Liver (tissue), 9 donors: ENCODE results near the gene SPAG9. TPM values are rescaled to one million over a fixed set of nuclear protein-coding genes. Genes with fewer than 3 reads are reported as not detected.

ENCODE experiments used
- DNase-seq: peaks from one replicate; pipeline ENCODE4 v3.0.0-alpha.2; 2017; ENCODE audit warnings: low spot score
- H3K27ac ChIP-seq, 2 donors: one replicate each; pipeline ENCODE4 v1.7.0; 2013; ENCODE audit warnings: inconsistent platforms in 2 of 2, low read length in 2 of 2, control low read depth in 1 of 2, low read depth in 1 of 2, mild to moderate bottlenecking in 1 of 2
- H3K27me3 ChIP-seq, 4 donors: one replicate each; pipeline versions ENCODE4 v1.6.1 to v1.7.0; 2013; ENCODE audit warnings: low read length in 3 of 4, inconsistent platforms in 1 of 4, mild to moderate bottlenecking in 1 of 4, moderate library complexity in 1 of 4; ENCODE audit not compliant: control insufficient read depth in 4 of 4, insufficient read depth in 4 of 4
- H3K36me3 ChIP-seq, 4 donors: one replicate each; pipeline versions ENCODE4 v1.6.1 to v1.7.0; 2013; ENCODE audit warnings: low read length in 3 of 4, mild to moderate bottlenecking in 3 of 4, low read depth in 1 of 4, moderate library complexity in 1 of 4; ENCODE audit not compliant: control insufficient read depth in 4 of 4, insufficient read depth in 3 of 4
- H3K4me1 ChIP-seq, 4 donors: one replicate each; pipeline versions ENCODE4 v1.6.1 to v1.7.0; 2013; ENCODE audit warnings: low read length in 3 of 4, mild to moderate bottlenecking in 3 of 4, moderate library complexity in 1 of 4; ENCODE audit not compliant: control insufficient read depth in 4 of 4, insufficient read depth in 4 of 4
- H3K4me3 ChIP-seq, 3 donors: one replicate each; pipeline versions ENCODE4 v1.6.1 to v1.7.0; 2013; ENCODE audit warnings: low read length in 3 of 3, control low read depth in 1 of 3, low read depth in 1 of 3, mild to moderate bottlenecking in 1 of 3
- H3K9ac ChIP-seq, 2 donors: one replicate each; pipeline ENCODE4 v1.7.0; 2013; ENCODE audit warnings: low read length in 2 of 2, mild to moderate bottlenecking in 2 of 2, moderate library complexity in 2 of 2, control low read depth in 1 of 2, low read depth in 1 of 2
- H3K9me3 ChIP-seq, 4 donors: one replicate each; pipeline versions ENCODE4 v1.6.1 to v1.7.0; 2013; ENCODE audit warnings: low read length in 3 of 4; ENCODE audit not compliant: control insufficient read depth in 4 of 4
- EGR1 ChIP-seq, 2 donors: IDR thresholded peaks; 2 replicates each; pipeline ENCODE4 v1.6.1; 2016 to 2018; ENCODE audit warnings: antibody characterized with exemption in 2 of 2, low read depth in 2 of 2
- FOXA1 ChIP-seq: IDR thresholded peaks from 2 replicates; pipeline ENCODE4 v1.6.1; 2016; ENCODE audit warnings: antibody characterized with exemption
- FOXA2 ChIP-seq: IDR thresholded peaks from 2 replicates; pipeline ENCODE4 v1.6.1; 2016; ENCODE audit warnings: antibody characterized with exemption
- GABPA ChIP-seq, 2 donors: IDR thresholded peaks in 1 of 2; conservative IDR thresholded peaks in 1 of 2; 2 replicates each; pipeline ENCODE4 v1.6.1; 2016; ENCODE audit warnings: antibody characterized with exemption in 2 of 2, mild to moderate bottlenecking in 1 of 2, moderate library complexity in 1 of 2
- HNF4A ChIP-seq, 2 donors: conservative IDR thresholded peaks; 2 replicates each; pipeline ENCODE4 v1.6.1; 2016; ENCODE audit warnings: antibody characterized with exemption in 2 of 2, mild to moderate bottlenecking in 2 of 2
- HNF4G ChIP-seq: IDR thresholded peaks from 2 replicates; pipeline ENCODE4 v1.6.1; 2016; ENCODE audit warnings: antibody characterized with exemption
- MAX ChIP-seq: IDR thresholded peaks from 2 replicates; pipeline ENCODE4 v1.6.1; 2016; ENCODE audit warnings: antibody characterized with exemption
- NR2F2 ChIP-seq: IDR thresholded peaks from 2 replicates; pipeline ENCODE4 v1.6.1; 2016; ENCODE audit warnings: antibody characterized with exemption
- RAD21 ChIP-seq, 2 donors: IDR thresholded peaks; 2 replicates each; pipeline ENCODE4 v1.6.1; 2016; ENCODE audit warnings: antibody characterized with exemption in 2 of 2, mild to moderate bottlenecking in 2 of 2
- RXRA ChIP-seq, 2 donors: IDR thresholded peaks; 2 replicates each; pipeline ENCODE4 v1.6.1; 2017 to 2018; ENCODE audit warnings: antibody characterized with exemption in 2 of 2, mild to moderate bottlenecking in 1 of 2
- SP1 ChIP-seq: IDR thresholded peaks from 2 replicates; pipeline ENCODE4 v1.6.1; 2018; ENCODE audit warnings: antibody characterized with exemption, mild to moderate bottlenecking
- TAF1 ChIP-seq: conservative IDR thresholded peaks from 2 replicates; pipeline ENCODE4 v1.6.1; 2016; ENCODE audit warnings: antibody characterized with exemption, mild to moderate bottlenecking
- YY1 ChIP-seq: IDR thresholded peaks from 2 replicates; pipeline ENCODE4 v1.6.1; 2016; ENCODE audit warnings: antibody characterized with exemption, mild to moderate bottlenecking
- WGBS: extraction: QIAGEN DNeasy Blood & Tissue Kit; methylation state at CpG from one replicate; pipeline ENCODE4 v1.1.7; 2013; 5-methylcytosine and 5-hydroxymethylcytosine counted together
- polyA plus RNA-seq, 2 donors: library from polyadenylated mRNA; stranded (reverse) in 1 of 2; unstranded in 1 of 2; fragments of 200-250 nt in 1 of 2; fragments of >200 nt in 1 of 2; fragmentation: Nextera tagmentation in 1 of 2; extraction: Ambion mirVana in 1 of 2; gene quantifications; one replicate each; pipeline versions ENCODE4 v1.2.1 to v1.2.3, GENCODE V29; 2013 to 2015
- total RNA-seq, 2 donors: library from RNA; depleted of rRNA; stranded (reverse); fragments of >200 nt; gene quantifications; one replicate each; pipeline ENCODE4 v1.2.3, GENCODE V29; 2014
- TF ChIP-seq, protein P1 (sequence below): IDR thresholded peaks from 2 replicates; pipeline ENCODE4 v1.6.1; 2016; ENCODE audit warnings: antibody characterized with exemption
- TF ChIP-seq, protein P2 (sequence below): fragments of 150-350 bp; IDR thresholded peaks from 2 replicates; pipeline ENCODE4 v1.5.1; 2017; ENCODE audit warnings: improper control_type of control experiment, low read depth, low read length; ENCODE audit not compliant: missing input control
- TF ChIP-seq, protein P3 (sequence below): IDR thresholded peaks from 2 replicates; pipeline ENCODE4 v1.6.1; 2016; ENCODE audit warnings: antibody characterized with exemption, mild to moderate bottlenecking
- TF ChIP-seq, protein P4 (sequence below): IDR thresholded peaks from 2 replicates; pipeline ENCODE4 v1.6.1; 2016; ENCODE audit warnings: antibody characterized with exemption
- donor health status: healthy.
- donor health status: healthy.
- donor health status: healthy.
- donor health status: healthy.
- donor health status: healthy.

The SPAG9 gene
- total and polyA plus RNA-seq, 4 donors, result 12.0 to 94.0 (median 18.4) TPM

- no peaks in the 10 kb centered on the region for H3K27me3 ChIP-seq
- H3K4me1 ChIP-seq, result peaks cover 4 to 27% (median 13%) of the 10 kb centered on the region in 4 donors
- no peak overlapping the region for H3K4me3 ChIP-seq
- no peaks in the 10 kb centered on the region for H3K36me3 ChIP-seq
- TF ChIP-seq RAD21 (IDR thresholded peaks at IDR 0.05) (no peak), SP1 (no peak), RXRA (IDR thresholded peaks at IDR 0.05) (no peak), MAX (no peak), TAF1 (no peak), FOXA2 (no peak), HNF4G (no peak), HNF4A (conservative IDR thresholded peaks at IDR 0.05) (no peak), EGR1 (IDR thresholded peaks at IDR 0.05; ENCODE audit: low read depth in 2 of 2) (no peak), GABPA (IDR thresholded peaks at IDR 0.05 in 1 of 2, conservative IDR thresholded peaks at IDR 0.05 in 1 of 2) (no peak), NR2F2 (no peak), YY1 (no peak), FOXA1 (no peak)
- TF ChIP-seq, protein P1, sequence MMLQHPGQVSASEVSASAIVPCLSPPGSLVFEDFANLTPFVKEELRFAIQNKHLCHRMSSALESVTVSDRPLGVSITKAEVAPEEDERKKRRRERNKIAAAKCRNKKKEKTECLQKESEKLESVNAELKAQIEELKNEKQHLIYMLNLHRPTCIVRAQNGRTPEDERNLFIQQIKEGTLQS, result no peak
- TF ChIP-seq, protein P2, sequence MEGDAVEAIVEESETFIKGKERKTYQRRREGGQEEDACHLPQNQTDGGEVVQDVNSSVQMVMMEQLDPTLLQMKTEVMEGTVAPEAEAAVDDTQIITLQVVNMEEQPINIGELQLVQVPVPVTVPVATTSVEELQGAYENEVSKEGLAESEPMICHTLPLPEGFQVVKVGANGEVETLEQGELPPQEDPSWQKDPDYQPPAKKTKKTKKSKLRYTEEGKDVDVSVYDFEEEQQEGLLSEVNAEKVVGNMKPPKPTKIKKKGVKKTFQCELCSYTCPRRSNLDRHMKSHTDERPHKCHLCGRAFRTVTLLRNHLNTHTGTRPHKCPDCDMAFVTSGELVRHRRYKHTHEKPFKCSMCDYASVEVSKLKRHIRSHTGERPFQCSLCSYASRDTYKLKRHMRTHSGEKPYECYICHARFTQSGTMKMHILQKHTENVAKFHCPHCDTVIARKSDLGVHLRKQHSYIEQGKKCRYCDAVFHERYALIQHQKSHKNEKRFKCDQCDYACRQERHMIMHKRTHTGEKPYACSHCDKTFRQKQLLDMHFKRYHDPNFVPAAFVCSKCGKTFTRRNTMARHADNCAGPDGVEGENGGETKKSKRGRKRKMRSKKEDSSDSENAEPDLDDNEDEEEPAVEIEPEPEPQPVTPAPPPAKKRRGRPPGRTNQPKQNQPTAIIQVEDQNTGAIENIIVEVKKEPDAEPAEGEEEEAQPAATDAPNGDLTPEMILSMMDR, result no peak
- TF ChIP-seq, protein P3, sequence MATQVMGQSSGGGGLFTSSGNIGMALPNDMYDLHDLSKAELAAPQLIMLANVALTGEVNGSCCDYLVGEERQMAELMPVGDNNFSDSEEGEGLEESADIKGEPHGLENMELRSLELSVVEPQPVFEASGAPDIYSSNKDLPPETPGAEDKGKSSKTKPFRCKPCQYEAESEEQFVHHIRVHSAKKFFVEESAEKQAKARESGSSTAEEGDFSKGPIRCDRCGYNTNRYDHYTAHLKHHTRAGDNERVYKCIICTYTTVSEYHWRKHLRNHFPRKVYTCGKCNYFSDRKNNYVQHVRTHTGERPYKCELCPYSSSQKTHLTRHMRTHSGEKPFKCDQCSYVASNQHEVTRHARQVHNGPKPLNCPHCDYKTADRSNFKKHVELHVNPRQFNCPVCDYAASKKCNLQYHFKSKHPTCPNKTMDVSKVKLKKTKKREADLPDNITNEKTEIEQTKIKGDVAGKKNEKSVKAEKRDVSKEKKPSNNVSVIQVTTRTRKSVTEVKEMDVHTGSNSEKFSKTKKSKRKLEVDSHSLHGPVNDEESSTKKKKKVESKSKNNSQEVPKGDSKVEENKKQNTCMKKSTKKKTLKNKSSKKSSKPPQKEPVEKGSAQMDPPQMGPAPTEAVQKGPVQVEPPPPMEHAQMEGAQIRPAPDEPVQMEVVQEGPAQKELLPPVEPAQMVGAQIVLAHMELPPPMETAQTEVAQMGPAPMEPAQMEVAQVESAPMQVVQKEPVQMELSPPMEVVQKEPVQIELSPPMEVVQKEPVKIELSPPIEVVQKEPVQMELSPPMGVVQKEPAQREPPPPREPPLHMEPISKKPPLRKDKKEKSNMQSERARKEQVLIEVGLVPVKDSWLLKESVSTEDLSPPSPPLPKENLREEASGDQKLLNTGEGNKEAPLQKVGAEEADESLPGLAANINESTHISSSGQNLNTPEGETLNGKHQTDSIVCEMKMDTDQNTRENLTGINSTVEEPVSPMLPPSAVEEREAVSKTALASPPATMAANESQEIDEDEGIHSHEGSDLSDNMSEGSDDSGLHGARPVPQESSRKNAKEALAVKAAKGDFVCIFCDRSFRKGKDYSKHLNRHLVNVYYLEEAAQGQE, result no peak
- TF ChIP-seq, protein P4, sequence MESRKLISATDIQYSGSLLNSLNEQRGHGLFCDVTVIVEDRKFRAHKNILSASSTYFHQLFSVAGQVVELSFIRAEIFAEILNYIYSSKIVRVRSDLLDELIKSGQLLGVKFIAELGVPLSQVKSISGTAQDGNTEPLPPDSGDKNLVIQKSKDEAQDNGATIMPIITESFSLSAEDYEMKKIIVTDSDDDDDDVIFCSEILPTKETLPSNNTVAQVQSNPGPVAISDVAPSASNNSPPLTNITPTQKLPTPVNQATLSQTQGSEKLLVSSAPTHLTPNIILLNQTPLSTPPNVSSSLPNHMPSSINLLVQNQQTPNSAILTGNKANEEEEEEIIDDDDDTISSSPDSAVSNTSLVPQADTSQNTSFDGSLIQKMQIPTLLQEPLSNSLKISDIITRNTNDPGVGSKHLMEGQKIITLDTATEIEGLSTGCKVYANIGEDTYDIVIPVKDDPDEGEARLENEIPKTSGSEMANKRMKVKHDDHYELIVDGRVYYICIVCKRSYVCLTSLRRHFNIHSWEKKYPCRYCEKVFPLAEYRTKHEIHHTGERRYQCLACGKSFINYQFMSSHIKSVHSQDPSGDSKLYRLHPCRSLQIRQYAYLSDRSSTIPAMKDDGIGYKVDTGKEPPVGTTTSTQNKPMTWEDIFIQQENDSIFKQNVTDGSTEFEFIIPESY, result no peak
- no peaks in the 10 kb centered on the region for H3K9me3 ChIP-seq
- 95% methylated on average over 9 of the region's 9 CpGs for WGBS
- peak overlapping the region in 1 of 2 donors; percentile 52 for H3K27ac ChIP-seq
- DNase-seq, result no peak
- no peak overlapping the region for H3K9ac ChIP-seq
Observed at GRCh38 chr17:51088287-51088686, 32.4 kb downstream of the SPAG9 start.
